ENCODE data around the gene MGAT5. TPM values are rescaled to one million over a fixed set of nuclear protein-coding genes. Genes with fewer than 3 reads are reported as not detected.

Gene MGAT5
- total RNA-seq, 1 experiment from 2014 or later = 34.0 TPM

GRCh38 chr2:134338208-134338607 lies 84.3 kb downstream of the MGAT5 start:
- POLR2A ChIA-PET = no interaction called here
- CTCF ChIA-PET = no interaction called here

More at GRCh38 chr2:134338208-134338607, 84.3 kb downstream of the MGAT5 start:
- Histone ChIP-seq H4K20me1 (ENCODE audit: insufficient read depth) (no peaks in the 10 kb centered on the region), H3K27ac (ENCODE audit: low read depth, low read length) (no peak overlapping the region), H3K4me2 (ENCODE audit: low read length) (no peak overlapping the region), H3K9me2 (ENCODE audit: insufficient read depth) (no peaks in the 10 kb centered on the region), H3K4me3 (replicated peaks in 1 of 2; ENCODE audit: low read depth in 1 of 2, low read length in 2 of 2) (no peak overlapping the region), H2AFZ (ENCODE audit: low read depth, low read length, poor library complexity, severe bottlenecking) (no peak overlapping the region), H3K79me2 (ENCODE audit: insufficient read depth, low read length) (no peaks in the 10 kb centered on the region), H3K9me3 (ENCODE audit: control insufficient read depth in 1 of 2, insufficient read depth in 1 of 2, low read depth in 1 of 2, low read length in 2 of 2) (no peaks in the 10 kb centered on the region), H3K9ac (ENCODE audit: low read length) (no peak overlapping the region), H3K27me3 (ENCODE audit: insufficient read depth, low read length) (no peaks in the 10 kb centered on the region), H3K36me3 (ENCODE audit: control insufficient read depth in 1 of 2, insufficient read depth in 2 of 2, low read length in 2 of 2) (no peaks in the 10 kb centered on the region), H3K4me1 (ENCODE audit: control insufficient read depth in 1 of 2, insufficient read depth in 2 of 2, low read length in 2 of 2) (no peaks in the 10 kb centered on the region)
- TF ChIP-seq EZH2phosphoT487 (IDR thresholded peaks at IDR 0.05; ENCODE audit: borderline replicate concordance) (no peak), CBX3 (IDR thresholded peaks at IDR 0.05; ENCODE audit: low read depth) (no peak), ZBTB33 (IDR thresholded peaks at IDR 0.05; ENCODE audit: extremely low read depth, insufficient replicate concordance, low read length) (no peak), EZH2 (IDR thresholded peaks at IDR 0.05) (no peak), JUND (IDR thresholded peaks at IDR 0.05) (no peak), RAD21 (IDR thresholded peaks at IDR 0.05; ENCODE audit: low read depth) (no peak), FOSL1 (IDR thresholded peaks at IDR 0.05; ENCODE audit: low read depth) (no peak), EGR1 (IDR thresholded peaks at IDR 0.05; ENCODE audit: low read depth) (no peak), MAX (IDR thresholded peaks at IDR 0.05) (no peak), CEBPB (IDR thresholded peaks at IDR 0.05; ENCODE audit: low read depth) (no peak), ELF1 (IDR thresholded peaks at IDR 0.05; ENCODE audit: borderline replicate concordance, low read depth) (no peak), ZNF274 (IDR thresholded peaks at IDR 0.05; ENCODE audit: low read depth, low read length) (no peak), POLR2A (IDR thresholded peaks at IDR 0.05; ENCODE audit: borderline replicate concordance, extremely low read depth, insufficient read depth, insufficient read length) (no peak), YY1 (IDR thresholded peaks at IDR 0.05; ENCODE audit: extremely low read depth, insufficient replicate concordance, low read depth, low read length) (no peak)
- no TSS peak for BruUV-seq (replicated peaks)
- intact Hi-C loops (cut with micrococcal nuclease) = no loop called here
- no peak for DNase-seq (ENCODE audit: low read depth, low spot score)
- ATAC-seq = no peak
- RAD21 ChIA-PET (ENCODE audit: low non-redundant PET in 1 of 2, low total read pairs in 2 of 2, uncharacterized antibody in 2 of 2, unreplicated experiment in 2 of 2) = no interaction called here

All from HCT116 (cell line).